ENCODE measurements around the gene ORM2. TPM values are rescaled to one million over a fixed set of nuclear protein-coding genes. Genes with fewer than 3 reads are reported as not detected.

The ORM2 gene
- total and polyA plus RNA-seq, 2 of the 8 experiments (the other 6 are each of a cell fraction or from before 2014, with no cell fraction given), result 1.3 TPM; not detected in 1

- H3K9ac ChIP-seq (replicated peaks in 1 of 4; ENCODE audit: extremely low read depth in 1 of 4, low read depth in 3 of 4, low read length in 3 of 4), result no peak overlapping the region
- ChIA-PET CTCF (ENCODE audit: partially characterized antibody) (interaction anchor here (0.5 to 1.7 kb wide), 3 partner anchors 23 to 54 kb away, joined by 3 to 5 read pairs (median 4); no protein-coding TSS in a partner anchor), POLR2A (ENCODE audit: partially characterized antibody) (interaction anchor here (1.0 to 1.5 kb wide), 4 partner anchors 13 to 33 kb away, joined by 3 to 4 read pairs (median 4); partner anchors contain the start of gene AKNA)
- DNase-seq (ENCODE audit: low read depth in 1 of 2, low spot score in 2 of 2), result no peak
- TF ChIP-seq SP2 (IDR thresholded peaks at IDR 0.05; ENCODE audit: low read length), result no peak
- TF ChIP-seq SUZ12 (IDR thresholded peaks at IDR 0.05; ENCODE audit: low read length), result no peak
- no peak for TF ChIP-seq KDM1A (IDR thresholded peaks at IDR 0.05; ENCODE audit: borderline replicate concordance, low read length)
- TF ChIP-seq TCF12 (IDR thresholded peaks at IDR 0.05; ENCODE audit: low read depth, low read length), result no peak
- TF ChIP-seq RXRA (IDR thresholded peaks at IDR 0.05; ENCODE audit: insufficient read depth, low read depth, low read length), result no peak
- TF ChIP-seq HDAC6 (IDR thresholded peaks at IDR 0.05; ENCODE audit: low read depth, low read length), result no peak
- TF ChIP-seq TEAD4 (IDR thresholded peaks at IDR 0.05; ENCODE audit: low read depth, low read length), result no peak
- no peak for TF ChIP-seq CHD2 (IDR thresholded peaks at IDR 0.05; ENCODE audit: low read length)
- no peak for TF ChIP-seq TBP (IDR thresholded peaks at IDR 0.05; ENCODE audit: low read depth, low read length)
- no peaks in the 10 kb centered on the region for H3K9me3 ChIP-seq (ENCODE audit: insufficient read depth in 2 of 2, low read depth in 1 of 2, low read length in 1 of 2)
- H2BK5ac ChIP-seq (ENCODE audit: low read depth, low read length), result no peak overlapping the region
- peaks cover 14 to 57% (median 47%) of the 10 kb centered on the region in 4 experiments for H3K36me3 ChIP-seq (ENCODE audit: control insufficient read depth in 2 of 4, insufficient read depth in 4 of 4, low read length in 3 of 4)
- H2BK15ac ChIP-seq (ENCODE audit: low read length), result no peak overlapping the region
- no peaks in the 10 kb centered on the region for H3K79me1 ChIP-seq (ENCODE audit: low read depth, low read length)
- H3K79me2 ChIP-seq (ENCODE audit: control insufficient read depth in 1 of 2, insufficient read depth in 2 of 2, low read length in 2 of 2), result no peaks in the 10 kb centered on the region
- no peak overlapping the region for H3K56ac ChIP-seq (replicated peaks; ENCODE audit: insufficient read length, low read depth, low read length)
- H2BK12ac ChIP-seq (ENCODE audit: low read depth, low read length), result no peak overlapping the region
- no peak overlapping the region for H3K14ac ChIP-seq (ENCODE audit: insufficient read length)
- no peak overlapping the region for H3K18ac ChIP-seq (ENCODE audit: extremely low read depth, low read length)
- H4K91ac ChIP-seq (replicated peaks; ENCODE audit: insufficient read length, low read length), result no peak overlapping the region
- no peak overlapping the region for H2BK20ac ChIP-seq (ENCODE audit: low read length)
- no peaks in the 10 kb centered on the region for H3K23me2 ChIP-seq (ENCODE audit: low read depth, low read length)
- no peaks in the 10 kb centered on the region for H3K27me3 ChIP-seq (replicated peaks in 1 of 4; ENCODE audit: control insufficient read depth in 3 of 4, extremely low read depth in 1 of 4, insufficient read depth in 3 of 4, low read length in 3 of 4)
- H2AK5ac ChIP-seq (ENCODE audit: low read depth, low read length), result no peak overlapping the region
- H4K8ac ChIP-seq (ENCODE audit: extremely low read depth, insufficient read depth, low read length), result no peak overlapping the region
- H3K4ac ChIP-seq (replicated peaks; ENCODE audit: insufficient read length, low read depth, low read length), result no peak overlapping the region
- no peak overlapping the region for H3K27ac ChIP-seq (ENCODE audit: low read depth, low read length)
- peaks cover 0 to 5% of the 10 kb centered on the region in 2 experiments for H4K20me1 ChIP-seq (replicated peaks in 1 of 2; ENCODE audit: control insufficient read depth in 1 of 2, insufficient read depth in 2 of 2, low read length in 2 of 2)
- H3K4me3 ChIP-seq (ENCODE audit: extremely low read depth in 1 of 4, insufficient read depth in 2 of 4, low read depth in 3 of 4, low read length in 4 of 4), result no peak overlapping the region
- H3K23ac ChIP-seq (ENCODE audit: insufficient read length), result no peak overlapping the region
- 88% methylated on average over 12 of the region's 12 CpGs; no CpG with 5 or more reads in 1 of the 2 experiments for WGBS, 2 experiments (ENCODE audit: extremely low coverage in 1 of 2, insufficient coverage in 1 of 2, insufficient read length in 1 of 2, insufficient replicate concordance in 2 of 2, low coverage in 1 of 2, low lambda C conversion rate in 2 of 2, missing lambda C conversion rate in 1 of 2)
- H2BK120ac ChIP-seq (replicated peaks; ENCODE audit: low read depth, low read length), result no peak overlapping the region
- FAIRE-seq, result no peak
- H4K5ac ChIP-seq (ENCODE audit: insufficient read length, low read depth, low read length), result no peak overlapping the region
- no peak overlapping the region for H2AFZ ChIP-seq (ENCODE audit: low read length)
- no peak overlapping the region for H3K4me2 ChIP-seq (ENCODE audit: insufficient read depth in 1 of 2, low read depth in 2 of 2, low read length in 2 of 2)
- H3K4me1 ChIP-seq (replicated peaks in 1 of 4; ENCODE audit: control insufficient read depth in 3 of 4, insufficient read depth in 4 of 4, low read length in 3 of 4), result no peaks in the 10 kb centered on the region
Observed at GRCh38 chr9:114362394-114362793, 32.7 kb downstream of the ORM2 start.
